Astrocyte (in vitro differentiated cells and primary cell): Measurements from ENCODE around the gene ZMPSTE24. TPM values are rescaled to one million over a fixed set of nuclear protein-coding genes. Genes with fewer than 3 reads are reported as not detected.

Experiments
- DNase-seq: peaks from one replicate; pipeline ENCODE4 v3.0.0-alpha.2; 2010; ENCODE audit warnings: low read depth
- FAIRE-seq: peaks from 2 replicates; lab custom pipeline; 2011; peaks lifted over from hg19 to GRCh38; lab: Jason Lieb, UNC
- H2AFZ ChIP-seq: 2 replicates; pipeline ENCODE4 v1.6.0; 2012; ENCODE audit warnings: low read depth, low read length, inconsistent platforms
- H3K27ac ChIP-seq: 2 replicates; pipeline ENCODE4 v1.5.1; 2011; ENCODE audit warnings: low read depth, low read length, inconsistent platforms
- H3K27me3 ChIP-seq: 2 replicates; pipeline ENCODE4 v1.6.0; 2011; ENCODE audit warnings: low read length, inconsistent platforms; ENCODE audit not compliant: insufficient read depth
- H3K36me3 ChIP-seq: 2 replicates; pipeline ENCODE4 v1.5.1; 2011; ENCODE audit warnings: low read length, inconsistent platforms; ENCODE audit not compliant: insufficient read depth
- H3K4me1 ChIP-seq: 2 replicates; pipeline ENCODE4 v1.5.1; 2011; ENCODE audit warnings: low read length, inconsistent platforms; ENCODE audit not compliant: insufficient read depth
- H3K4me2 ChIP-seq: 2 replicates; pipeline ENCODE4 v1.6.0; 2012; ENCODE audit warnings: low read length, inconsistent platforms
- H3K4me3 ChIP-seq: 2 replicates; pipeline ENCODE4 v1.5.1; 2011; ENCODE audit warnings: low read depth, mild to moderate bottlenecking, low read length, inconsistent platforms; ENCODE audit not compliant: insufficient read depth
- H3K79me2 ChIP-seq: 2 replicates; pipeline ENCODE4 v1.6.0; 2012; ENCODE audit warnings: mild to moderate bottlenecking, low read length, inconsistent platforms; ENCODE audit not compliant: insufficient read depth
- H3K9ac ChIP-seq: 2 replicates; pipeline ENCODE4 v1.6.0; 2012; ENCODE audit warnings: mild to moderate bottlenecking, low read length, inconsistent platforms
- H3K9me3 ChIP-seq: 2 replicates; pipeline ENCODE4 v1.5.1; 2012; ENCODE audit warnings: low read depth, mild to moderate bottlenecking, low read length, inconsistent platforms; ENCODE audit not compliant: insufficient read depth
- H4K20me1 ChIP-seq: 2 replicates; pipeline ENCODE4 v1.6.0; 2012; ENCODE audit warnings: low read length, inconsistent platforms; ENCODE audit not compliant: insufficient read depth
- H3K27ac Mint-ChIP-seq: one replicate; pipeline ENCODE4 v1.8.0; 2021; ENCODE audit warnings: mild to moderate bottlenecking, mixed read lengths; ENCODE audit not compliant: unreplicated experiment
- H3K27me3 Mint-ChIP-seq: one replicate; pipeline ENCODE4 v1.8.0; 2021; ENCODE audit warnings: low read depth, mixed read lengths; ENCODE audit not compliant: unreplicated experiment
- H3K36me3 Mint-ChIP-seq: one replicate; pipeline ENCODE4 v1.8.0; 2021; ENCODE audit warnings: low read depth, mixed read lengths; ENCODE audit not compliant: unreplicated experiment
- H3K4me1 Mint-ChIP-seq: one replicate; pipeline ENCODE4 v1.8.0; 2021; ENCODE audit warnings: low read depth, mixed read lengths; ENCODE audit not compliant: unreplicated experiment
- H3K4me3 Mint-ChIP-seq: one replicate; pipeline ENCODE4 v1.8.0; 2021; ENCODE audit warnings: mild to moderate bottlenecking, moderate library complexity, mixed read lengths; ENCODE audit not compliant: unreplicated experiment
- H3K9me3 Mint-ChIP-seq: one replicate; pipeline ENCODE4 v1.8.0; 2021; ENCODE audit warnings: mild to moderate bottlenecking, mixed read lengths; ENCODE audit not compliant: unreplicated experiment
- CTCF ChIP-seq: IDR thresholded peaks from 2 replicates; pipeline ENCODE4 v1.5.1; 2011; ENCODE audit warnings: low read depth, mild to moderate bottlenecking, inconsistent platforms, low read length, moderate library complexity; ENCODE audit not compliant: insufficient read depth
- EZH2 ChIP-seq: IDR thresholded peaks from 2 replicates; pipeline ENCODE4 v1.6.1; 2012; ENCODE audit warnings: mild to moderate bottlenecking, low read length, inconsistent platforms; ENCODE audit not compliant: insufficient read depth
- total RNA-seq: library from RNA; stranded (reverse); gene quantifications from 2 replicates; pipeline ENCODE4 v1.2.1, GENCODE V29; 2021

Gene ZMPSTE24
- total RNA-seq, 1 donor from 2014 or later: 62.4 TPM

GRCh38 chr1:40239626-40240025 lies 18.4 kb upstream of the ZMPSTE24 start:
- Histone ChIP-seq H3K4me2 (no peak overlapping the region), H3K36me3 (peaks cover 34% of the 10 kb centered on the region), H3K27me3 (no peaks in the 10 kb centered on the region), H3K79me2 (no peaks in the 10 kb centered on the region), H3K9me3 (no peaks in the 10 kb centered on the region), H3K4me3 (no peak overlapping the region), H3K27ac (no peak overlapping the region), H3K9ac (no peak overlapping the region), H4K20me1 (no peaks in the 10 kb centered on the region), H3K4me1 (peaks cover 16% of the 10 kb centered on the region), H2AFZ (no peak overlapping the region)
- peaks cover 2% of the 10 kb centered on the region for H3K9me3 Mint-ChIP-seq
- H3K36me3 Mint-ChIP-seq: peaks cover 9% of the 10 kb centered on the region
- DNase-seq (no peak), FAIRE-seq (no peak)
- no peak for TF ChIP-seq EZH2
- TF ChIP-seq CTCF: no peak
- H3K27ac Mint-ChIP-seq: peak overlapping the region; percentile 14
- peaks cover 13% of the 10 kb centered on the region for H3K4me1 Mint-ChIP-seq
- H3K4me3 Mint-ChIP-seq: no peak overlapping the region
- no peaks in the 10 kb centered on the region for H3K27me3 Mint-ChIP-seq

GRCh38 chr1:40240390-40240789 lies 17.6 kb upstream of the ZMPSTE24 start:
- TF ChIP-seq CTCF: no peak
- no peak for TF ChIP-seq EZH2
- H3K27me3 Mint-ChIP-seq: no peaks in the 10 kb centered on the region
- peaks cover 20% of the 10 kb centered on the region for H3K4me1 ChIP-seq
- peaks cover 32% of the 10 kb centered on the region for H3K36me3 ChIP-seq
- no peak overlapping the region for H3K4me3 Mint-ChIP-seq
- DNase-seq (no peak), FAIRE-seq (no peak)
- H3K9me3 ChIP-seq: no peaks in the 10 kb centered on the region
- no peak overlapping the region for H2AFZ ChIP-seq
- H4K20me1 ChIP-seq: no peaks in the 10 kb centered on the region
- H3K4me1 Mint-ChIP-seq: peaks cover 16% of the 10 kb centered on the region
- no peak overlapping the region for H3K27ac ChIP-seq
- peaks cover 2% of the 10 kb centered on the region for H3K9me3 Mint-ChIP-seq
- H3K4me3 ChIP-seq: no peak overlapping the region
- H3K79me2 ChIP-seq: no peaks in the 10 kb centered on the region
- no peak overlapping the region for H3K4me2 ChIP-seq
- no peaks in the 10 kb centered on the region for H3K27me3 ChIP-seq
- H3K36me3 Mint-ChIP-seq: peaks cover 8% of the 10 kb centered on the region
- no peak overlapping the region for H3K9ac ChIP-seq
- no peak overlapping the region for H3K27ac Mint-ChIP-seq

- peaks cover 25% of the 10 kb centered on the region for H3K36me3 ChIP-seq
- no peaks in the 10 kb centered on the region for H3K9me3 ChIP-seq
- H3K27me3 Mint-ChIP-seq: no peaks in the 10 kb centered on the region
- no peak for DNase-seq
- no peak overlapping the region for H3K9ac ChIP-seq
- TF ChIP-seq CTCF (no peak), EZH2 (no peak)
- H3K4me1 Mint-ChIP-seq: peaks cover 16% of the 10 kb centered on the region
- no peak overlapping the region for H3K4me3 Mint-ChIP-seq
- H3K27me3 ChIP-seq: no peaks in the 10 kb centered on the region
- peaks cover 2% of the 10 kb centered on the region for H3K9me3 Mint-ChIP-seq
- no peak overlapping the region for H2AFZ ChIP-seq
- peak overlapping the region; percentile 11 for H3K4me3 ChIP-seq
- H3K27ac ChIP-seq: peak overlapping the region; percentile 76
- peaks cover 6% of the 10 kb centered on the region for H3K36me3 Mint-ChIP-seq
- H3K79me2 ChIP-seq: no peaks in the 10 kb centered on the region
- H4K20me1 ChIP-seq: no peaks in the 10 kb centered on the region
- FAIRE-seq: no peak
- peaks cover 20% of the 10 kb centered on the region for H3K4me1 ChIP-seq
- peak overlapping the region; percentile 82 for H3K27ac Mint-ChIP-seq
- peak overlapping the region; percentile 63 for H3K4me2 ChIP-seq
Measured at GRCh38 chr1:40241362-40241761, 16.7 kb upstream of the ZMPSTE24 start.
